ENCODE data around the gene GAGE12J.
"Not testable (repeated sequence)": the region's sequence is repeated elsewhere in the genome, so short reads cannot be mapped to it uniquely, and the experiment has no call there.

The GAGE12J gene, protein sequence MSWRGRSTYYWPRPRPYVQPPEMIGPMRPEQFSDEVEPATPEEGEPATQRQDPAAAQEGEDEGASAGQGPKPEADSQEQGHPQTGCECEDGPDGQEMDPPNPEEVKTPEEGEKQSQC
- long read RNA-seq, donor 1: 0 reads
- long read RNA-seq, donor 2: 0 reads
- long read RNA-seq, donor 3: 0 reads
- long read RNA-seq, donor 4: 0 reads
- long read RNA-seq, donor 5: 0 reads
- long read RNA-seq, donor 6: 0 reads
- long read RNA-seq, donor 7: 0 reads
- long read RNA-seq, donor 8: 0 reads

- DNase-seq: not testable (repeated sequence)
These were observed at the start of gene GAGE12J for GRCh38 chrX:49321737-49322136. Gene GAGE12J (plus strand): TSS chrX:49322037. CDS start chrX:49323194, 1,157 bp downstream.

DNA sequence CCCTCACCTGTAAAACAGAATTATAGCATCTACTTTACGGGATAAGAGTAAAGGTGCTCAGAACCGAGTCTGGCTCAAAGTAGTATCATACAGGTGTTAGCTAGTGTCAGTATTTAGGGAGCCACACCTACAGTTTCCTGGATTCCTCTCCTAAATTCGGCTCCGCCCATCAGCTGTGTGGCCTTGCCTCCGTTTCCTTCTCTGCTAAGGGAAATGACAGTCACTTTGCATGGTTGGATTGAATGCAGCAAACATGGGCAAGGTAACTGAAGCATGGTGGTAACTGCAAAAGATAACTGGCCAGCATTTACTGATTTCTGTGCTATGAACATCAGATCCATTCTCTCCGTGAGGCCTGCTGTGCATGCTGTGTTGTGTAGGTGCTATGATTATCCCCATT is 49.4 kb upstream of the GAGE12J start:
- DNase-seq: no peak

- DNase-seq: no peak
These were observed 48.6 kb upstream of the GAGE12J start for GRCh38 chrX:49273181-49273727.

- DNase-seq: no peak
These were observed 45.6 kb upstream of the GAGE12J start for GRCh38 chrX:49276207-49276606.

DNA sequence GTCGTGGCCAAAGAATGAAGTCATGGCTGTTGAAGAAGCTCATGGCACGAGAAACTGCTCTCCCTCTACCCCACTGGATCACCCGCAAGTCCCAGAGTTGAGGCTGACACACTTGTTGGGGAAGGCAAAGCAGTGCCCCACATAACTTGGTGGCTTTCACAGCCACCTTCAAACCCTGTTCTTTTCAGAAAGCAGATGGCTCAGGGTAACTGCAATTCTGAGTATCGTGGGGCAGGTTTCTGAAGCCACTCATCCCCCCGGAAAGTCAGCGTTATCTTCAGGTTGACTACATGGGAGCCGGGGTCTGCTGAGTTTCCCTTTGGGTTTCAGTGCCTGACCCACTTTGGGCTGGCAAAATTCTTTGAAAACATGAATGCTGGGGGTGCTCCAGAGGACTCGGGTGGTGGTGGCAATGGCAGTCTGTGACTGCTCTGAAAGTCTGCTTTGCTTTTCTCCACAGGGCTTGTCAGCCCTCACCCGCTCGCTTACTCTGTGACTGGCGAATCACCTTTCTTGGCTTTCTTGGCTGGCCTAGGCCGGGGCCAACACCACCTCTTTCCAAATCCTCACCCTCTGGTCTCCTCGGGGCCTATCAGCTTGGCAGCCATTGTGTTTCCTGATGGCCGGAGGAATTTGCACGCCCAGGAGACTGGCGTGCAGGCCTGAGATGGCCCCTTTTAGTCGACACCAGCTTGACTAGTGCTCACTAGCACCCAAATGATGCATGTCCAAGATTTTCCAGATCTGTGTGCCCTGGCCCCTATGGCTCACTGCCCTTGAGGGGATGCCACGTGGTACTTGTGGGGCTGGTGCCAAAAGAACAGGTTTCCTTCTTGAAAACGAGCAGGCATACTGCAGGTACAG is 44.9 kb upstream of the GAGE12J start:
- no peak for DNase-seq

- no peak for DNase-seq
These were observed 44.4 kb upstream of the GAGE12J start for GRCh38 chrX:49277535-49277830.

DNA sequence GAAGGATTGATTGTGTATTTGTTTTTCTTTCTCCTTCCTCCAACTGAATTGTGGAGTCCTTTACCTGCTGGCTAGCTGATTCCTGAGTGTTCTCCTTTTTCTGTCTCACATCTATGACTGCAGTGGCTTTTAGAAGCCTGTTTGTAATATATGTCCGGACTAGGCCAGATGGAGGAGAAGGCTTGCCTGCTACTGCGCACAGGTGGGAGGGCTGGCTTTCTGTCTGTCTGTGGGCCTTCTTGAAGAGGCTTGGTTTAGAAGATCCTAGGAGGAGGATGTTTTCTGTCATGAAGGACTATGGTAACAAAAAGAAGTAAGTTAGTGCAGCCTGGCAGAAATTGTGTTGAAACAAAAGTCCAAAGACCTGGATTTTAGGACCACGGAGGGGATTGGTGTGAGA is 43.8 kb upstream of the GAGE12J start:
- DNase-seq: no peak

- DNase-seq: no peak
These were observed 39.2 kb upstream of the GAGE12J start for GRCh38 chrX:49282647-49283011.

- no peak for DNase-seq
These were observed 37.6 kb upstream of the GAGE12J start for GRCh38 chrX:49284212-49284611.

DNA sequence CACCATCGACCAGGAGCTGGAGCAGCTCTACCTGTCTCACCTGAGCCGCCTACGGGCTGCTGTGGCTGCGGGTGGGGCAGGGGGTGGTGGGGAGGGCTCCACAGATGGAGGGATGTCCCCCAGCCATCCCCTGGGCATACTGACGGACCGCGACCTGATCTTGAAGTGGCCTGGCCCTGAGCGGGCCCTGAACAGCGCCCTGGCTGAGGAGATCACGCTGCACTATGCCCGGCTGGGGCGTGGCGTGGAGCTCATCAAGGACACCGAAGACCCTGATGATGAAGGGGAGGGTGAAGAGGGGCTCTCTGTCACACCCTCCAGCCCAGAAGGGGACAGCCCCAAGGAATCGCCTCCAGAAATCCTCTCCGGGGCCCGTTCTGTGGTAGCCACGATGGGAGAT is 35.7 kb upstream of the GAGE12J start:
- no peak for DNase-seq

DNA sequence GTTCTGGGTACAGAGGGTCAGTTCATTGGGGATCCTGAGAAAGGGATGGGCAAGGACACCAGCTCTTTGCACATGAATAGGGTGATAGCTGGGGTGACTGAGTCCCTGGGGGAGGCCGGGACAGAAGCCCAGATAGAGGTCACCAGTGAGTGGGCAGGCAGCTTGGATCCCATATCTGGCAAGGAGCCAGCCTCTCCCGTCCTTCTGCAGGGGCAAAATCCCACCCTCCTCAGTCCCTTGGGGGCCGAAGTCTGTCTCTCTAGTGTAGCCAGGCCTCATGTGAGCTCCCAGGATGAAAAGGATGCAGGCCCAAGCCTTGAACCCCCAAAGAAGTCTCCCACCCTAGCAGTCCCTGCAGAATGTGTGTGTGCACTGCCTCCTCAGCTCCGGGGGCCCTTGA is 35.3 kb upstream of the GAGE12J start:
- no peak for DNase-seq

DNA sequence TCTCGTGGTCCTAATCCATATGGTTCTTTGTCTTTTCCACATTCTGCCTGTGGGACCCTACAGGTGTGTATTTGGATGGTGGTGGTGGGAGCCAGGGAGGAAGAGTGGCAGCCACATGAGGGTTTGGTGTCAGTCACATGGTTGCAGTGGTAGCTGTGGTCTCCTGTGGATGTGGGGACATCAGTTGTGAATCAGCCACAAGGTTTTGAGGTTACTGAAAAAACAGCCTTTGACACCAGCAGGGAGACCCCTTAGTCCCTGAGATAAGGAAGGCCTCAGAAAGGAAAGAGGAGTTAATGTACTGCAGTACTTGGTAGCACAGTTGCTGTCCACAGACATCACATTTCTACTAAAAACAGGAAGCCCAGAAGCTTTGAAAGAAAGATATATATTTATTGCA is 34.2 kb upstream of the GAGE12J start:
- no peak for DNase-seq

GRCh38 chrX:49290215-49290614 is 31.6 kb upstream of the GAGE12J start:
- no peak for DNase-seq

DNA sequence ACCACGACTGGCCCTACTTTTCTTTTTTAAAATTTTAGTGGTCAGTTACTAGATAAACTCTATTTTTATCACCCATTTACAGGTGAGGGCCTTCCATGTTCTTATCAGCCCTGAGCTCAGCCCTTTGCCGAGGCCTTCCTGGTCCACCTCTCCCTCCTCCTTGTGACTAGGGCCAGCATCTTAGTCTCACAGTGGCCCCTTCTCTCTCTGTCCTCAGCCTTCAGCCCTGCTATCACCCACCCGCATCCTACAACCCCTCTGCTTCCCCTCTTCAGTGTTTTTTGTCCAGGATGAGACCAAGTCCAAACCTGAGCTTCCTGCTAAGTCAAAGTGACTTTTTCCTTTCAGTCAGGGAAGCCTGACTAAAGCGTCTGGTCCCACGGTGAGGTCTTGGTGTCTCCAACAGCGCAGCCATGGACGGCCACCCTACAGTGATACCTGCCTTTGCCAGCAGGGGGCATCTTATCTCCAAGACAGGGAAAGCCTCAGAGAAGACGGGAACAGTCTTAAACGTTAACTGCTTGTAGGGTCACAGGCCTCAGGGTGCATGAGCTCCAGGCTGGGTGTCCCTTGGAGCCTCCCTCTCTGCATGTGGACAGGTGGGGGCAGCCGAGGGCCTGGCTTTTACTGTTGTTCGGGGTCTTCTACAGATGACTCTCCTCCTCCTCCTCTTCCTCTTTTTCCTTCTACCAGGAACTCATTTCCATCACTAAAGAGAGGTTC is 30.1 kb upstream of the GAGE12J start:
- DNase-seq: peak; percentile 21

DNA sequence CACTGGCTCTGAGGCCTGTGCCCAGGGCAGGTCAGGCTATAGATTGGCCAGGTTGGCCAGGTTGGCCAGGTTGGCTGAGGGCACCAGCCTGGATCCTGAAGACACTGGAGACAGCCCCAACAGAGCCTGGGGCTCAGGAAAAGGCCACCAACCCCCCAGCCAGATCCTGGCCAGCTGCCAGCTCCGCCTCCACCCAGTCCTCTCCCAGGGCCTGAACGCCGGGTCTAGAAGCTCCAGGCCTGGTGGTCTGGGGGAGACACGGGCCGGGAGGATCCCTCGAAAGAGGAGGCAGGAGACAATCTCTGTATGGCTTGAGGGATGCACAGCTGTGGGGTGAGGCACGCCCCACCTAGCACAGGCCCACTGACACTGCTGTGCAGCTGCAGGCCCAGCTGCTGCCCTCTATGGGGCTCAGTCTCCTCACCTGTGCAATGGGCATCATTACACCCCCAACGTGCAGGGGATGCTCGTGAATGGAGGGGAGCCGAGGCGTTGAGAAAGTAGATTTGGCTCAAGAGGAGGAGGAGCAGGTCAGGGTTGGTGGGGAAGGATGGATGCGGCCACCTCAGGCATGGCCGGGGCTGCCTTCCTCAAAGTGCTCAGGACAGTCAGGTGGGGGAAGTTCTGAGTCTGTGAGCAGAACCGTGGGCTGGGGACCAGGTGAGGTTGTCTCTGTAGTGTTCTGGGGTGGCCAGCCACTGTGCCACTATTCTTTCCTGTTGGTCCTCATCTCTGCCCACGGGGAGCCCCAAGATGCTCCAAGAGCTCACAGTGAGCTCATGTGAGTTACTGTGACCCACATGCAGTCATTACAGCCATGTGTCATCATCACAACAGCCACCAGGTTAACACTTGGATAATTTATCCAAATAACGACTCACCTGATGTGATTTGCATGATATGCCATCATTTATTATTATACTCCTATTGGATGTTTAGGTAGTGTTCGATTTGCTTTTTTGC is 29.2 kb upstream of the GAGE12J start:
- no peak for DNase-seq

DNA sequence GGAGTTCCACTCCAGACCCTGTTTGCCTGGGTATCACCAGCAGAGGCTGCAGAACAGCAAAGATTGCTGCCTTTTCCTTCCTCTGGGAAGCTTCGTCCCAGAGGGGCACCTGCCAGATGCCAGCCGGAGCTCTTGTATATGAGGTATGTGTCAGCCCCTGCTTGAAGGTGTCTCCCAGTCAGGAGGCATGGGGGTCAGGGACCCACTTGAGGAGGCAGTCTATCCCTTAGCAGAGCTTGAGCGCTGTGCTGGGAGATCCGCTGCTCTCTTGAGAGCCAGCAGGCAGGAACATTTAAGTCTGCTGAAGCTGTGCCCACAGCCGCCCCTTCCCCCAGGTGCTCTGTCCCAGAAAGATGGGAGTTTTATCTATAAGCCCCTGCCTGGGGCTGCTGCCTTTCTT is 22.5 kb upstream of the GAGE12J start:
- not testable (repeated sequence) for DNase-seq

- DNase-seq: no peak
These were observed 21.1 kb upstream of the GAGE12J start for GRCh38 chrX:49300703-49301102.

- DNase-seq: no peak
These were observed 18.5 kb upstream of the GAGE12J start, which contains the start of gene GAGE10 for GRCh38 chrX:49303346-49303745. Gene GAGE10 (plus strand): TSS chrX:49303646. CDS start chrX:49304860, 1,214 bp downstream.

GRCh38 chrX:49307775-49308174 is 14.1 kb upstream of the GAGE12J start:
- not testable (repeated sequence) for DNase-seq

DNA sequence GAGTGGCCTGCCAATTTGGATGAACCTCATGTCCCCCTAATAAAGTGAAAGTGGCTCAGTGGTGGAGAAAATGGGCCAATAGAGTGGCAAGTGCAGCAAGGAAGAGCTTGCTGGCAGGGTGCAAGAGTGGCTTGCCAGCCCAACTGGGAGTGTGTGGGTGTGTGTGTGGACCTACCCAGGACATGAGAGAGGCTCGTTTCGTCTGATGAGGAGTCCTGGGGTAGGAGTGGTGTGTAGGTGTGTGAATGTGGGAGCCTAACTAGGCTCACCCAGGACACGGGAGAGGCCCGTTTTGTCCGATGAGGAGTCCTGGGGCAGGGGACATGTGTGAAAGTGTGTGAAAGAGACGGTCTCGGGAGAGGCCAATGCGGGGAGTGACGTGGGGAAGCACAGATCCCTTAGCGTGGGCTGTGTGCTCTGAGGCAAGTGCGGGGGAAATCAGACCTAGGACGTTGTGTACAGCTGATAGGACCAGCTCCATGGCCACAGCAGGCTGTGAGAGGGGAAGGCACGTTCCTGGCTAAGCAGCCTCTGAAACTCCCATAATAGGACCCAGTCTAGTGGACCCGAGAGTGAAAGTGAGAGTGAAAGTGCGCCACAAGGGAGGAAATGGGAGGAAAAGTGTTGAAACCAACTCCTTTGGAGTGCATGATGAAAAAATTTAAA is 13.1 kb upstream of the GAGE12J start:
- DNase-seq: no peak

GRCh38 chrX:49309401-49309981 is 12.3 kb upstream of the GAGE12J start:
- DNase-seq: peak; percentile 39

All from right kidney (tissue), 9 donors.